GM19463 (cell line): Measurements from ENCODE around the gene ATP11C.
A peak's percentile ranks its signal among the peaks of the same experiment; 100 is the strongest.

Source experiments
- ATAC-seq: cut with Tn5 transposase; IDR thresholded peaks from one replicate; pipeline ENCODE4 v1.9.1; 2021; ENCODE audit warnings: mild to moderate bottlenecking, moderate library complexity; ENCODE audit not compliant: unreplicated experiment

Gene ATP11C

GRCh38 chrX:139815771-139816170 lies 117.1 kb downstream of the ATP11C start:
- no peak for ATAC-seq

GRCh38 chrX:139811942-139812629 lies 120.8 kb downstream of the ATP11C start:
- peak; percentile 72 for ATAC-seq

- ATAC-seq, result no peak
These were observed 128.4 kb downstream of the ATP11C start for GRCh38 chrX:139804482-139804881.

DNA sequence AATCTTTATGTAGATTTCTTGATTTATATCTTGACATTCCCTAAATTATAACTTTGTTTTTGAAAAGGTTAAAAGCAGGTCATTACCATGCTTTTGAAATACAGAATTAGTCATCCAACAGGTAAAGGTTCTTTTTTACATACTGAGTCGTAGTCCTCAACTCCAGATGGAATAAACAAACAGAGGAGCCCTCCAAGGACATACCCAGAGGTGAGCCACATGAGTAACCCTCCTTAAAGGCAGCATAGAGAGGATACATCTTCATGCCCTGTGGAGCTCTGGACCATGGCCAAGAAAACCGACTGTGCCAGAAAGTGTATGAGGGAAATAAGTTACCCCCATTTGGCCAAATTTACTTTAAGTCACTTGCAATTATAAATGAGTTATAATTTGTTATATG lies 129.6 kb downstream of the ATP11C start:
- no peak for ATAC-seq

DNA sequence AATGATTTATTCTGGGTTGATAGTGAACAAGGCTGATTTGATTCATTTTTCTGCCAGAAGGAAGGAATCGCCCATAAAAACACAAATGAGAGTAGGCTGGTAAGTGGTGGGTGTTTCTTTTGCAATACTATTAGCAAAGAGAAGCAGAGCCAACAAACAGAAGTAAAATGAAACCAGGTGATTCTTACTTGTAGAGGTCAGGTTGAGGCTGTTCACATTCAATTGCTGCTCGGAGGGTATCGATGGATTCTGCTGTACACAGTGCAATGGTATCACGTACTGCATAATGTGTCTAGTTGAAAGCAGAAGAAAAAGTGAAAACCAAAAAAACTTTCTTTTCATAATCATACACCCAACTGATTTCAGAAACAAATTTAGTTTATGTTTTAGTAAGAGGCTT lies 130.8 kb downstream of the ATP11C start:
- no peak for ATAC-seq

GRCh38 chrX:139801397-139801813 lies 131.4 kb downstream of the ATP11C start:
- peak; percentile 77 for ATAC-seq

DNA sequence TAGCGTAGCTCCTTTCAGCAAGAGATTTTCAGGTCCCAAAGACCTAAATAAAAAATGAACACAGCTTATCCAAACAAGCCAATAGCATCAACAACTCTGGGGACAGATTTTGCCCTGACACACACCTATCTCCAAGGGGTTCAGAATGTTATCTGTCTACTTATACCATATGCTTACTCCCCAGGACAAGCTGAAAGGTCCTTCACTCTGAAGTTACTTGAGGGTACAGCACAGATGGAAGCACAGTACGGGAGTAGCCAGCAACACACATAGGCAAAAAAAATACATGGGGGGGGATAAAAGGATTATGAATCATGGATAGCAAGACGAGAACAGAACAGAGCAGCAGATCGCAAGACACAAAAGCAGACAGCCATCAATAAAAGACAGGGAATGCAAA lies 134.2 kb downstream of the ATP11C start:
- ATAC-seq, result no peak

- ATAC-seq, result peak; percentile 100
These were observed 137.7 kb downstream of the ATP11C start for GRCh38 chrX:139795196-139795595.

- no peak for ATAC-seq
These were observed 145.3 kb downstream of the ATP11C start for GRCh38 chrX:139787601-139788000.

DNA sequence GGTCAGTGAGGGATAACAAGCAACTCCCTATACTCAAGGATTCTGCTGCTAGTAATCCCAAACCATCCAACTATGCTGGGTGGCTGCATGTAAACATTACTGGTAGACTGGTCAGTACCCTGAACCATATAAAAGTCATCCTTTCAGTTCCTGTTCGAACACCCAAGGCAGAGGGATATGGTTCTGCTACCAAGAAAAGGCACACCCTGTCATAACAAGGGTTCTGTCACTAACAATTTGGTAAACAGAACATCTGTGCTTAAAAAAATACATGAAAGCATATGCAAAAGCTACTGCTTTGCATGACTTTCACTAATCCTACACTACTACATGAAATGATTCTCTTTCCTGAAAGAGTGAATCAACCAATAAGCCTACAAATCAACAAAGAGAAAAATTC lies 148.0 kb downstream of the ATP11C start:
- ATAC-seq, result peak; percentile 88

DNA sequence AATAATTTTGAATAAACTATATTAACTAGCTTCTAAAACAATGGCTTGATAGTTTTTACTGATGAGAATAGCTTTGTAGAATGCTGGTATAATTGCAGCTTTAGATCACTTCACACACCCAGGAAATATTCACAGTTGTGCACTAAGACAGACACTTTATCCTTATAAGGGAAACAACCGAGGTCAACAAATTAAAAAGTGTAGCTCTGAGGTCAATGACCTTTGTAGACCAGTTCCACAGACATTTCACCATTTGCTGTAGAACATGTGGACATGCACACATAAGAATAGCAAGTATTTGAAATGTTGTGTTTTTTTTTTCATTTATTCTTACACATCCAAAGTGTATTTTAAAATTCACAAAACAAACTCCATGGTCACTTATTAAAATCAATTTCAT lies 148.9 kb downstream of the ATP11C start:
- no peak for ATAC-seq

GRCh38 chrX:139783030-139783429 lies 149.8 kb downstream of the ATP11C start:
- no peak for ATAC-seq

DNA sequence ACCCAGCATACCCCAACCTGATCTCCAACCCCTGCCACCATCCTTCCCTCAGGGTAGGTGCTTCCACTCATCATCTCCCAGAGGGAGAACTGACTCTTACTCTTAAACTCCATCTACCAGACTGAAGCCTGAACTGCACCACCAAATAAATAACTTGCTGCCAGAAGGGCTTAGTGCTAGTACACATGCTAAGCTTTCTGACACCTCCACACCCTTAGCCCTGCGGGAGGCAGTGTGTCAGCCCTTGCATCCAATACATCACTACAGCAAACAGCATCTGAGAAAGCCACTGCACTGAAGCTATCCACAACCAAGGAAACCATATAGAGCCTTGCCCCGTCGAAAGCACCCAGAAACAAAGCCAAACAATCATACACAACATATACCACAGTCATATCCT lies 156.3 kb downstream of the ATP11C start:
- ATAC-seq, result no peak

DNA sequence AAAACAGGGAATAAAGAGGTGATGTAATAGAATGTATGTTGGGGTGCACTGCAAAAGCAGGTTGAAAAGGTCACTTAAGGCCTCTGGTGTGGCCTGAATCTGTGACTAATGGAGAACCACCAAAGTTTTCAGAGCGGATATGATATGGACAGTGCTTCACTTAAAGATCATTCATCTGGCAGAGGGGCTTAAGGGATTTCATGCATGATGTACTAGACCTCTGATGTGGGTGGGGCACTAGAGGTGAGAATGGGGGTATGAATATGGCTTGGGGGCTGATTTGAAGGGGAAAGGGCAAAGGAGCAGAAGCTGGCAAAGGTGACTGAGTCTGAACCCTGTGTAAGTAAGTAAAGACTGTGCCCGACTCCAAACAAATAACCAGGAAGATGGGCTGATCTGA lies 162.5 kb downstream of the ATP11C start:
- ATAC-seq, result no peak

- ATAC-seq, result peak; percentile 65
These were observed 166.3 kb downstream of the ATP11C start for GRCh38 chrX:139766545-139766983.

GRCh38 chrX:139762400-139763183 lies 170.3 kb downstream of the ATP11C start:
- ATAC-seq, result peak; percentile 49

- no peak for ATAC-seq
These were observed 173.2 kb downstream of the ATP11C start for GRCh38 chrX:139759637-139760036.

DNA sequence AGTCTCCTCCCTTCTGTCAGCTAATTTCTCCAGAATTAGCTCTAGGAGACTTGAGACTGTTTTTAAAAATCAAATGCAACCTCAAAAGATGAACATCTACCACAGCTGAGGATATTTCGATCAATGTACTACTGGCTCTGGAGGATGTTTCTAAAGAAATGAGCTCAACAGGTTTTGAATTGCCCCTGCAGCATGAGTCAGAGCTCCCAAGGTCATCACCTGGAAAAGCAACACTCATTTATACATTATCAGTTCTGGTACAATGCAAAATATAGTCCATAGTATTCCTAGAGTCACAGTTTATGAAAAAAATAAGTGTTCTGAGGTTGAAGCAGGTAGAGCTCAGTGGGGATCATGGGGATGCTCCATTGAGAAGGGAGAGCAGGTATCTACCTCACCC lies 174.0 kb downstream of the ATP11C start:
- ATAC-seq, result no peak

GRCh38 chrX:139758250-139758649 lies 174.6 kb downstream of the ATP11C start:
- ATAC-seq, result no peak

GRCh38 chrX:139751053-139751452 lies 181.8 kb downstream of the ATP11C start:
- ATAC-seq, result no peak

DNA sequence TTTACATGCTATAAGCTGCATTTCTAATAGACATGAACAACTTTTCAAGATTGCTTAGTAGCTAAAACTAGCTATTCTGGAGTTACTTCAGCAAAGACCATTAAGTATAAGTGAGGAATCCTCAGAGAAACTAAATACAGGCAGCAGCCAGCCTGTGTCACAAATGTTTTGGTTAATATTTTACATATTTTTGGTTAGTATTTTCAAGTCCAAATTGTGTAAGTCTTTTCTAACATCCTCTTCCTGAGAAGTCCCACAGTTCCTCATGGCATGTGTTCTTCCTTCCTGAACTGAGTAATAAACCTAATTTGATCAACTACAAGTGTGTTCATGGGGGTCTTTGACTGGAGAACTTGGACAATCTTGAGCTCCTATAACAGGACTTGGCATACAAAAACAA lies 182.5 kb downstream of the ATP11C start:
- ATAC-seq, result no peak

DNA sequence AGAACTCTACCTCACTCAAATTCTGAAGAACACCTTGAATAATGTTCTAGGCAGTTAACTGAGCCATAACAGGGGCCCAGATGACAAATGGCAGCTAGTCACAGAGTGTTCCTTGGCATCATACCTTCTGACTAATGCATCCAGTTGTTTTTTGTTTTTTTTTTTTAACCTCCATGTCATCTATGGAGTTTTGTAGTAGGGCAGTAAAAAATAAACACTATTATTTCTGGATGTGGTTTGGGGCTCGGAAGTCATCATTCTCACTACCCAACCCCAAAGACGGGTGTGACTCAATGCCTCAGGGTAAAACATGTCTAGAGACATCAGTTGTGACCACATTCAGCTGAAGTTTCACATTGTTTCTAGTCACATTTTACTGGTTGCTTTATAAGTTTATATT lies 193.7 kb downstream of the ATP11C start:
- peak; percentile 89 for ATAC-seq
